Measurements from ENCODE around the gene APOBEC3H. TPM values are rescaled to one million over a fixed set of nuclear protein-coding genes. Genes with fewer than 3 reads are reported as not detected.

APOBEC3H gene
- total RNA-seq, 1 experiment from 2014 or later: 1.8 TPM

GRCh38 chr22:39142088-39142680 lies 45.1 kb downstream of the APOBEC3H start:
- no peaks in the 10 kb centered on the region for H3K79me2 ChIP-seq (ENCODE audit: insufficient read depth, low read length)
- intact Hi-C loops (cut with micrococcal nuclease): no loop called here

More at GRCh38 chr22:39142088-39142680, 45.1 kb downstream of the APOBEC3H start:
- Histone ChIP-seq H3K4me2 (ENCODE audit: low read length) (no peak overlapping the region), H2AFZ (ENCODE audit: low read depth, low read length, poor library complexity, severe bottlenecking) (no peak overlapping the region), H3K36me3 (ENCODE audit: control insufficient read depth in 1 of 2, insufficient read depth in 2 of 2, low read length in 2 of 2) (no peaks in the 10 kb centered on the region), H3K9me2 (ENCODE audit: insufficient read depth) (no peaks in the 10 kb centered on the region), H3K27me3 (ENCODE audit: insufficient read depth, low read length) (no peaks in the 10 kb centered on the region), H3K9me3 (ENCODE audit: control insufficient read depth in 1 of 2, insufficient read depth in 1 of 2, low read depth in 1 of 2, low read length in 2 of 2) (no peaks in the 10 kb centered on the region), H3K9ac (ENCODE audit: low read length) (no peak overlapping the region), H3K4me3 (replicated peaks in 1 of 2; ENCODE audit: low read depth in 1 of 2, low read length in 2 of 2) (no peak overlapping the region), H3K27ac (ENCODE audit: low read depth, low read length) (no peak overlapping the region), H3K4me1 (ENCODE audit: control insufficient read depth in 1 of 2, insufficient read depth in 2 of 2, low read length in 2 of 2) (peaks cover 5 to 19% of the 10 kb centered on the region in 2 experiments; a peak in 3 of 4 replicates), H4K20me1 (ENCODE audit: insufficient read depth) (no peaks in the 10 kb centered on the region)
- POLR2A ChIA-PET: no interaction called here
- RAD21 ChIA-PET (ENCODE audit: low non-redundant PET in 1 of 2, low total read pairs in 2 of 2, uncharacterized antibody in 2 of 2, unreplicated experiment in 2 of 2): no interaction called here
- no peak for DNase-seq (ENCODE audit: low read depth, low spot score)
- TF ChIP-seq ZBTB33 (IDR thresholded peaks at IDR 0.05; ENCODE audit: extremely low read depth, insufficient replicate concordance, low read length): no peak
- no peak for TF ChIP-seq POLR2AphosphoS5 (IDR thresholded peaks at IDR 0.05; ENCODE audit: low read depth, low read length)
- TF ChIP-seq SIN3A (IDR thresholded peaks at IDR 0.05; ENCODE audit: low read depth): no peak
- TF ChIP-seq ZNF274 (IDR thresholded peaks at IDR 0.05; ENCODE audit: low read depth, low read length): no peak
- TF ChIP-seq POLR2A (IDR thresholded peaks at IDR 0.05; ENCODE audit: borderline replicate concordance, extremely low read depth, insufficient read depth, insufficient read length): no peak
- TF ChIP-seq EZH2 (IDR thresholded peaks at IDR 0.05): no peak
- TF ChIP-seq REST (IDR thresholded peaks at IDR 0.05; ENCODE audit: low read depth): no peak
- TF ChIP-seq SP1 (IDR thresholded peaks at IDR 0.05; ENCODE audit: low read depth): no peak
- no peak for TF ChIP-seq ZFX (IDR thresholded peaks at IDR 0.05)
- TF ChIP-seq ELF1 (IDR thresholded peaks at IDR 0.05; ENCODE audit: borderline replicate concordance, low read depth): no peak
- no TSS peak for BruUV-seq (replicated peaks)
- CTCF ChIA-PET: interaction anchor here (0.9 kb wide), 1 partner anchor 20 kb away, joined by 4 read pairs; no protein-coding TSS in a partner anchor
- no peak for ATAC-seq

Data from HCT116 (cell line).